ENCODE data around the gene PDE11A.

The PDE11A gene

DNA sequence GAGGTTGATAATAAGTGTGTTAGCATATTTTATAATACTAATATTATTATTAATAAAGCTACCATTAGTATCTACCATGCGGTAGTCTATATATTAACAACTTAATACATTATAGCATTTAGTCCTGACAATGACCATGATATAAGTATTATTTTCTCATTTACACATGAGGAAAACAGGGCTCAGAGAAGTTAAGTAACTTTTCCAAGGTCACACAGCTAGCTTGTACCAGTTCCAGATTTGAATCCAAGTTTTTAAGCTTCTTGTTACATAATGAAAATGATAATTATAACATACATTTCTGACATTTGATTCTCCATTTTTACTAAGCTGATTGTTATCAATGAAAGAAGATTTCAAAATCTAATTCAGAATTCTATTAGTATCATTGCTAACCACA is 369.4 kb downstream of the PDE11A start:
- no peak for DNase-seq (ENCODE audit: low read depth in 1 of 2, low spot score in 1 of 2)

DNA sequence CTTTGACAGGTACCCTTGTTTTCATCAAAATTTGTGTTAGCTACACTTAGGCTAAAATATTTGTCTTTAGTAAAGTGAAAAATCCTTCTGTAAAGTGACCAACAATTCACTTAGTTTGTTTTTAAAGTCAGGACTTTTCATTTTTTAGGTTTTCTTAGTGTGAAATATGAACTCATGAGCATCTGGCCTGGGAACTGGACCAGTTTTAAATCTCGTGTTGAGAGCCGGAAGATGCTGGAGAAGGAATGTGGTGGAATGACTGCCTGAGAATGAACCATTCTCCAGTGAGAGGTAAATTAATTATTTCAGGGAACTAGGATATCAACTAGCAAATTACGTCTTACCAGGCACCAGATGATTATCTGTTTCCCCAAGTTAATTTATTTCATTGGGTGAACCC is 374.3 kb downstream of the PDE11A start:
- no peak for DNase-seq (ENCODE audit: low read depth in 1 of 2, low spot score in 1 of 2)

DNA sequence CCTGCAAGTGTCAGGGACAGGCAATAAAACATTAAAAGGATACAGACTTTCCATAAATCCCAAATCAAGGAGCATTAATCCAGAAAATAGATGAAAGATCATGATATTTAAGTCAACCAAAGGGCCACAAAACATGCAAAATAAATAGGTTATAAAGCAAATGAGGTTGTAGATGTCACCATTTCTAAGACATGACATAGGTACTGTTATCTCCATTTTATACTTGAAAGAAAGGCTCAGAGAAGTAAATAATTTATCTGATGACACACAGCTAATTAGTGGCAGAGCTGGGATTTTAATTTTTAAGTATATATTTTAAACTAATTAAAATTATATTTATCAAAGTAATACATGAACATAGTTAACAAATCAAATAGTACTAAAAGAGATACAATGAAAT is 378.2 kb downstream of the PDE11A start:
- no peak for DNase-seq (ENCODE audit: low read depth in 1 of 2, low spot score in 1 of 2)

DNA sequence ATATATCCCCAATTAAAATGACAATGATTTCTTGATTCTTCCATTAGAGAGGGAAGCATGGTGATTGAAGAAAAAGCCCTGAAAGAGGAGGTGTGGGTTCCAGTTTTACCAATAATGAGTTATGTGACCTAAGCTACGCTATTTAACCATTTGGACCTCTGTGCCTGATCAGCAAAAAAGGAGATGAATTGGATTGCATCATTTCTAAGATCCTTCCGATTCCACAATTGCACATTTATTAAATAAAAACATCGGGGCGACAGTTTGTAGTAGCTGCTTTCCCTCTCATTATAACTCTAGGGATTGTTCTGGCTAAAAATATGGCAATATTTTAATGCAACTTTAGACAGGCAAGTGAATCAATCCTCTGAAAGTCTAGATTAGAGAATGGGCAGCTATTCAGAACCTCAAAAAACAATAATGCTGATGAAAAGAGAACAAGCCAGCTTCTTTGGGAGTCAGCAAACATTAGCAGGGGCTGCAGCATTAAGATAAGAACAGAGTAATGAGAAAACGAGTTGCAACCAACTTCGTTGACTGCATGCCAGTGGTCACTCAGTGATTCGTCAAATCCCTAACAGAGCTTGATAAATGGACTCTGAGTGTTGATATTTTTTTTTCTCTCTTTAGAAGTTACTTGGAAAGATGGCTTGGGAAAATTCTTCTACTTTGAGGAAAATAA is 378.8 kb downstream of the PDE11A start:
- DNase-seq (ENCODE audit: low read depth in 1 of 2, low spot score in 1 of 2) = no peak

DNA sequence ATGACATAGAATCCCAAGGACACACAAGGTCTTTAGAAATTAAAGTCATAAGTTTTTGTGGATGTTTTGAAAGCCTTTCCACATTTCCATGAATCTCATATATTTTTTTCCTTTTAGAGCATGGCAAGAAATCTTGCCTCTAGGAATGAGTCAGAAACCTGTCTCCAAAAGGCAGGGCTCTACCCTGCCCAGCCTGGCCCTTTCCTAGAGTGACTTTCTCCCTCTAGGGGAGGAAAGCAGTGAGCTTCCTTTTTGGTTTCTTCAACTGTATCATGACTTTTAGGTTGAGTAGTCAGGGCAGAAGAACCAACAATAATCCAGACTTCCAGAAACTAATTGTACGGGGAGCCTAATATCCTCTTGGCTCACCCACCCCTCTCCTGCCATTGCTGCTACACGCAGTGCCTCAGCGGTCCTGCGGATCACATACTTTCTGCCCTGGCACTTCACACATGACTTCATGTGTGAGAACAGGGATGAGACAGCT is 379.8 kb downstream of the PDE11A start:
- no peak for DNase-seq (ENCODE audit: low read depth in 1 of 2, low spot score in 1 of 2)

DNA sequence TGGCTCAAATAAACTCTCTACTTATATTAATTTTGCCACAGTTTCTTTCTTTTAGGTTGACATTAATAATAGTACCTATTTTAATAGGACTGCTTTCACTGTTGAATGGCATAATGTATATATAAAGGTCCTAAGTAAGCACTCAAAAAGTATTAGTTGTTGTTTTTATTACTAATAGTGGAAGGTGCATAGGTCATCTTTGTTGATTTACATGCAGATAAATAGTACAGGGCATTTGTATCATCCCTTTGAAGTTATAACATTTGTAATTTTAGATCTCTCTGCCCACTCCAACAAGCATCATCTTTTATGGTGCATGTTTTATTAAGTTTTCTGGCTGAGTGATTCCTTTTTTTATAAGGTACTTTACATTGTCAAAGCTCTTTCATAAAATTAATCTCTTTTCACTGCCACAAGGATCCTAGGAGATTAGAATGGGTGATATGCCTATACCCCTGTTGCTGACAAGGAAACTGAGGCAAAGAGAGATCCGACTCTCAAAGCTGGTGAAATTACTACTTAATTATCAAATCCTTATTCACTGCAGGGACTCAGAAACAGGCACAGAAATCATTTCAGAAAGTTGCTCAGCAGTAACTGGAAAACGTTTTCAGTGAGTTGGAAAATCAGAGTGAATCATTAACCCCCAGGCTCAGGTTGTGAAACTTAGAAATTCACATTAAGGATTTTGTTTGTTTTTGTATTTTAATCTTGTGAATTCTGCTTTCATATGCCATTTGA is 380.4 kb downstream of the PDE11A start:
- no peak for DNase-seq (ENCODE audit: low read depth in 1 of 2, low spot score in 1 of 2)

DNA sequence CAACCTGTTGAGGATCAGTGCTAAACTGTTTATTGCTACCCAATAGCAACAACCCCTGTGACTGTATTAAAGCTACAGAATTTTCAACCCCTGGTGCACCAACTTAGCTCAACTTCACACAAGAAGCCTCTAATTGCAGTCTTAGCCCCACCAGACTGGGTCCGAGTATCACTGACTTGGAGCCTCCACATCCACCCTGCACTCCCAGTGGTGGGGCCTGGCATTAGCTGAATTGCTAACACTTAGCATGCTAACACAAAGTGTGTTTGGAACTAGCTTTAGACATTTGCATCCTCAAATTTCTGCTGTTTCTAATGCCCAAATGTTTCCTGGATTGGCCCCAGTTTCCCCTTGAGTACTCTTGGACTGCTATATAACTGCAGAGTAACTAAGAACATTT is 381.4 kb downstream of the PDE11A start:
- no peak for DNase-seq (ENCODE audit: low read depth in 1 of 2, low spot score in 1 of 2)

DNA sequence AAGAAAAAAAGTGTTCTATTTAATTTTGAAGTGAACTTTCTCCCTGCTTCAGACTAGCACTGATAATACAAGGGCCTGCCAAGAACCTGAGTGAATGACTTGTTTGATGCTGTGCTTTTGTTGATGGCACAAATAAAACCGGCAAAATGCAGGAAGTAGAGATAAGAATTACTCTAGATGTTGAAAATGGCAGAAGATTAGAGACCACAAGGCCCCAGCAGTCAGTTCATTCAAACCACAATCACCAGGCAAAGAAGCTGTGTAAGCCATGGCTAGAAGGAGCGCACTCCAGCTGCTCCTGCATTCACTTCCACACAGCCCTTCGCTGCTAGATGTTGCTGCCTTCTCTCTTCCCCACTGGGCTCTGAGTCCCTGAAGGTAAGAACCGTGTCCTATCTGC is 383.0 kb downstream of the PDE11A start:
- no peak for DNase-seq (ENCODE audit: low read depth in 1 of 2, low spot score in 1 of 2)

DNA sequence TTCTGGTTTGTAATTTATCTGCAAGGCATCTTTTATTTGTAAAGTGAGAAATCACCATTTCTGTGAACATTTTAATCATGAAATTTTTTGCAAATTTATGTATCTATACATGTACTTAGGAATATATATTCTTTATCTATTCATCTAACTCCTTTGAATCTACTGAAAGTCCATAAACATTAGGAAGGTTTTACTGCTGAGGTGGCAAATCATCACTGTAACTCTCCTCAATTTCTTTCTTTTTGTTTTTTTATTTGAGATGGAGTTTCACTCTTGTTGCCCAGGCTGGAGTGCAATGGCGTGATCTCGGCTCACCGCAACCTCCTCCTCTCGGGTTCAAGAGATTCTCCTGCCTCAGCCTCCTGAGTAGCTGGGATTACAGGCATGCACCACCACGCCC is 383.7 kb downstream of the PDE11A start:
- DNase-seq (ENCODE audit: low read depth in 1 of 2, low spot score in 1 of 2) = no peak

DNA sequence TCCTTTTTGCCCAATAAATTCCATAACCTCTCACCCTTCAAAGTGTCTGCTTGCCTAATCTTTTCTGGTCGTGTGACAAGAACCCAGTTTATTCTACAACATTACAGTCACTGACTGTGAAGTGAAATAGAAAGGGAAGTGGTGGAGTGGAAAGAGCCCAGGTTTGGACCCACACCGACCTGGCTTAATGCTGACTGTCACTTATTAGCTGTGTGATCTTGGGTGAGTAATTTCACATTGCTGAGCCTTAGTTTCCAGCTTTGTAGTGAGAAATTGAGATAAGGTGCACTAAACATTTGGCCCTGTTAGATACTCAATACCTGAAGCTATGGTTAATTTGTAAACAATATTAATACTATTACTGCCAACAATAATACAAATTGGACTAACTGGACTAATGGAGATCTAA is 388.9 kb downstream of the PDE11A start:
- no peak for DNase-seq (ENCODE audit: low read depth in 1 of 2, low spot score in 1 of 2)

DNA sequence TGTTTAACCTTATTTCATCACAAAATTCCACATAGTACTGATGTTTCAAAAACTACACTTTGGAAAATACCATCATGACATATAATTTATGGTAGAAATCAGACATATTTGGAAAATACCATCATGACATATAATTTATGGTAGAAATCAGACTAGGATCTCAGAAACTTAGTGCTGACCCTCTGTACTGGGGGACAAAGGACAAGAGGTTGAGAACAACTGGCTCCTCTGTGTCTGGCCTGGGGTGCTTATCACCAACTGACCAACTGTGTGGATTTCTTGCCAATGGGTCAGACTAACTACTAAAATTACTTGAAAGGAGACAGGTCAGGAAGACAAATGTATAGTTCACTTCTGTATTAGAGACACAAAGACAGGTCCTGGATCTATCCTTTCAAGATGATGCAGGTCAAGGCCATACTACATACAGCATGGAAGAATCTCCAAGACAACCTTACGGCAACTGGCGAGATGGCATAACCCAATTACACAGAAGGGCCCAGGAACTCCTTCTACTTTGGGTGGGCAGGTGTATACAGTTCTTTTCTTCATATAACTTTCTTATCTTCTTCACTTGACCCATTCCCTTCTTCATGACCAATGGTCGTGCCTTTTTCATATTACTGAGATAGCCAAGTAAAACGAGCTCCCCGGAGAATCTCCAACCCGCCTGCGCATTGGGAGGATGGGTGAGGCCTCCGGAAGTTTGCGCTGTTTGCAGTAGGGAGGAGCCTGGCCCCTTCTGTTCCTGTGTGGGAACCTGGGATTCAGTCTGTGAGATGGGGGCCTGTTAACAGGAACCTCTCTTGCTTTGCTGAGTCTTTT is 389.5 kb downstream of the PDE11A start:
- DNase-seq (ENCODE audit: low read depth in 1 of 2, low spot score in 1 of 2) = no peak

DNA sequence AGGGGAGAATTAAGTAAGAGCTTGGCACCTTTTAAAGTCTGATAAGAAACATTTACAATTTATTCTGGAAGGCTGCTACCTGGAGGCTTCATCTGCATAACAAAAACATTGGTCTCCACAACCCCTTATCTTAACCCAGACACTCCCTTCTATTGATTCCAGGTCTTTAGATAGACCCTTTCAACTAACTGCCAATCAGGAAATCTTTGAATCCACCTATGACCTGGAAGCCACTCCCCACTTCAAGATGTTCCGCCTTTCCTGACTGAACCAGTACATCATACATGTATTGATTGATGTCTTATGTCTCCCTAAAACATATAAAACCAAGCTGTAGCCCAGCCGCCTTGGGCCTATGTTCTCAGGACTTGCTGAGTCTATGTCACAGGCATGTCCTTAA is 390.6 kb downstream of the PDE11A start:
- no peak for DNase-seq (ENCODE audit: low read depth in 1 of 2, low spot score in 1 of 2)

DNA sequence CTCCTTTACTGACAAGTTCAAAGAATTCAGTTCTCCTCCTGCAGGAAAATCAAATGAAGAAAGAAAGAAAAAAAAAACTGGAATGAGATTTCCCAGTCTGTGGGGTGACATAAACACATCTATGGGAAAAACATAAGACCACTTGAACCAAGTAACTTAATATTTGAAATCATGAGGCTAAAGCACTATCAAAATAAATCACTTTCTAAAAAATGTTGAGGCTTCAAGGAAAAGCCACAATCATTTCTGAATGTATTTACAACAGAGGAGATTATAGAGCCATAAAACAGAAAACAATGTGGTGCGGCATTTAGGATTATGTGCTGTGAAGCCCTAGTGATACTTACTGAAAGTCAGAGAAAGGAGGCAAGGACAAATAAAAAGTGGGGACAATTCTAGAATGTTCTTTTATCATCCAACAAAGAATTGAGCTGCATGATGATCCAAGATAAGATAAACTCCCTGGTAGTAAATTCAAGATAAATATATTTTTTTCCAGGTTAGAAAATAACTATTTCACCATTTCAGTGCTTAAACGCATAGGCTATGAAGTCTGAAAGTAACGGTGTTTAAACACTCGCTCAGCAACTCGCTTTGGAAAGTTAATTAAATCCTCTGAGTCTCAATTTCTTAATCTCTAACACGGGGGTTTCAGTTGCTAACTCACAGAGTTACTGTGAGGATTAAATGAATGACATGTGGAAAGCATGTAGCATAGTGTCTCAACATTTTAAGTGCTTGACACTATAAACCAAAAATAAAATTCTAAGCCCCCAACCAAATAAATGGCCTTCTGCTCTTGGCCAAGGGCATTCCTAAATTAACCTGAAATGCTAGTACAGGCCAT is 391.5 kb downstream of the PDE11A start:
- DNase-seq (ENCODE audit: low read depth in 1 of 2, low spot score in 1 of 2) = no peak

DNA sequence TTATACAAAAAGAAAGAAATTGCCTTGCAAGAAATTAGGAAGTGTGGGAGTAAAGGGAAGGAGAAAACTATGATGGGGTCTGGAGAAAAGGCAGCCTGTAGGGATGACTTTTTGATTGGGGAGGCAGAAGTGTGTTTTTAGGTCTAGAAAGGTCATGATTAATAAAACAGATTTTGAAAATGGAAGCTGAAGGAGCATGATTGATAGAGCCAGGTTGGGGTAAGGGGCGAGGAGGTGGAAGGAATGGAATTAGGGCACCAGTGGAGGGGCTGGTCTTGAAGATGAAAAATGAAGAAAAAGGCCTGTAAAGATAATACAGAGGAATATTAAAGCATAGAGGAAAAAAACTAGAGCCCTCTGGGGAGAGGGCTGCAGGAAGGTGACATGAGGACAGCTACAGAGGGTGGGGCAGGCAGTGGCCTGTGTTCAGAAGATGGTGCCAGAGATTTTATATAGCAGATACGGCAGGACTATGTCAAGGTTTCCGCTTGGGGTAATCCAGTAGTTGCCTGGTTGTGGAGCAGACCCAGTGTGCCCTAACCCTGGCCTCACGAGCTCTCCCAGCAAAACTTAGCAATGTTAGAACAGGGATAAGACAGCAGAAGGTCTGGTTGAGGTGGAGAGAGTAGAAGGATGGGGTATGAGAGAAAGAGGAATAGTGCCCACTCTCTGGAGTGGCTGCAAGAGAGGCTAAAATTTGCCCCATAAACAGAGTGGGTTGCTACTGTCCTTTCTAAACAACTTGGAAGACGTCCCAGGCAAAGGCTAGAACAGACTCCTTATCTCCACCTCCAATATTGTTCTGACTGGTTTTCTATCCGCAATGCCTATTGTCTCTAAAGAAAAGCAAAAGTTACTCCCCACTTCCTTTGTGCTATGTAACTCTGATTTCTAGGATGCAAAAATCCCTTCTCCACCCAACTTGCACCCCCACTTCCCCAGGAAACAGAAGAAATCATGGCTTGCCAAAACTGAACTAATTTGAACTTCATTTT is 392.7 kb downstream of the PDE11A start:
- no peak for DNase-seq (ENCODE audit: low read depth in 1 of 2, low spot score in 1 of 2)

DNA sequence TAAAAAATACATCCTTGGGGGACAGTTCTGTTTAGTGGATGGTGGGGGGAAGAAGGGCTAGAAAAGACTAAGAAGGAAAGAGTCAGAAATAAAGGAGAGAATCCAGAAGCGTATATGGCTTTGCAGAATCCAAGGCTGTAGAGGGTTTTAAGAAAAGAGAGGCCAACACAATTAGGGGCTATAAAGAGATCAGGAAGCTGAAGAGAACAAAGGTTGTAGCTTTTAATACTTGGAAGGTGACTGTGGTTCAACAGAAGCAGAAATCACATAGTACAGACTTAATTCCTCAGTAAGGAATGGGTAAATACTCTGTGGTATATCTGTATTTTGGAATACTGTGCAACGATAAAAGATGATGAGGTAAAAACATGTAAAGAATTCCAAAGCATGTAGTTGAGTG is 393.6 kb downstream of the PDE11A start:
- no peak for DNase-seq (ENCODE audit: low read depth in 1 of 2, low spot score in 1 of 2)

DNA sequence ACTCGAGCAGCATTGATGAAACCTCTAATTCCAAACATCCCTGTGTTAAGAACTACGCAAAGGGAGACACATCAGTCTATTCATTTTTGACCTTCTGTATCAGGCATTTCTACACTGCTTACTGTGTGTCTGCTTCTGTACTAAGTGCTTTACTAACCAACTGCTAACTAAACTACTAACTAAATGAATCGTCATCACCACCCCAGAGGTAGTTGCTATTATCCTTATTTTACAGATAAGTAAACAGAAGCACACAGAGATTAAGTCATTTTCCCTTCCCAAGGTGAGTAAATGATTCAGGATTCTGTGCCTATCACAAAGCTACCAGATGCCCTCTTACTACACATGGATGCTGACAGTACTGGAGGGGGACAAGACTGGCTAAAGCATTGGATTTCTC is 395.9 kb downstream of the PDE11A start:
- DNase-seq (ENCODE audit: low read depth in 1 of 2, low spot score in 1 of 2) = no peak

DNA sequence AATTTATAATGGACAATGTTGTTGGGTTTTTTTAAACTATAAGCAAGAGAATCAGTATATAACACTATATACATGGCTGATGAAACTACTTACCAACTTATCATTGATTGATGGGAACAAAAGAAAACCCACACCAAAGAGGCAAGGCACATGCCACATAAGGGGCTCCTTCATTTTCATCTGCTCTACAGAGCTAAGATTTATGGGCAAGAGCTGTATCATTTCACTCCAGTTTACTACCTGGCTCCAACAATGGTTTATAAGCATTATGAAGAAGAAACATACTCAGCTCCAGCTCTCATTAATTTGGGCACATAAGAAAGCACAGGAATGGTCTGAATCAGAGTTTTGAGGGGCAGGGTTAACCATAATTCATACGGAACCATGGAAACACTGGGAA is 396.8 kb downstream of the PDE11A start:
- DNase-seq (ENCODE audit: low read depth in 1 of 2, low spot score in 1 of 2) = no peak

DNA sequence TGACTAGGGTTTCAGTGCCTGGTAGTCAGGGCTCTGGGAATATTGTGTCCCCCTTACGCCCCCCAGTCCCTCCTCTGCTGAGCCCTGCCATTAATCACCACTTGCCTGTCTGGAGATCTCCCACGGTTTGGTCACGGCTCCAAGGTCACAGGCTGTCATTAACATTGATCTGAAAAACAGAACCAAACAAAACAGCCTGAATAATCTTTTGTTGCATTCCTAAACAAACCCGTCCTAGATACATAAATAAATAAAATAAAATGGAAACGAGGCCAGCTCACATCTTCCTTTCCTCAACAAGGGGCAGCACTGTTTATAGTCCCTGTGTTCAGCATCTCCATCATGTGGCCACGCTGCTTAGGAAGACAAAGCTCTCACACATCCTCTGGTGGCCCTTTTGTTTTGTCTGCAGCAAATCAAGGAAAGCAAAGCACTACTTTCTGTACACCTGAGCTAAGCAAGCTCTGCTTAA is 397.2 kb downstream of the PDE11A start:
- no peak for DNase-seq (ENCODE audit: low read depth in 1 of 2, low spot score in 1 of 2)
